ENCODE measurements around the gene RCN2. TPM values are rescaled to one million over a fixed set of nuclear protein-coding genes. Genes with fewer than 3 reads are reported as not detected.

The RCN2 gene
- total RNA-seq, 1 donor, result 7.0 TPM

- DNase-seq (ENCODE audit: low read depth in 2 of 3, low spot score in 2 of 3), result no peak
These were observed 41.1 kb downstream of the RCN2 start for GRCh38 chr15:76972389-76973361.

- DNase-seq (ENCODE audit: low read depth in 2 of 3, low spot score in 2 of 3), result peak in 2 of 3 donors; percentile 71 to 80
These were observed 41.8 kb downstream of the RCN2 start for GRCh38 chr15:76973362-76973743.

- no peak for DNase-seq (ENCODE audit: low read depth in 2 of 3, low spot score in 2 of 3)
These were observed 42.4 kb downstream of the RCN2 start for GRCh38 chr15:76973906-76974305.

GRCh38 chr15:76974456-76975036 lies 43.0 kb downstream of the RCN2 start:
- no peak for DNase-seq (ENCODE audit: low read depth in 2 of 3, low spot score in 2 of 3)

GRCh38 chr15:76976141-76976540 lies 44.6 kb downstream of the RCN2 start:
- no peak for DNase-seq (ENCODE audit: low read depth in 2 of 3, low spot score in 2 of 3)

GRCh38 chr15:76976572-76977270 lies 45.2 kb downstream of the RCN2 start:
- peak in 2 of 3 donors; percentile 29 to 39 for DNase-seq (ENCODE audit: low read depth in 2 of 3, low spot score in 2 of 3)

- no peak for DNase-seq (ENCODE audit: low read depth in 2 of 3, low spot score in 2 of 3)
These were observed 47.2 kb downstream of the RCN2 start for GRCh38 chr15:76978522-76979330.

- no peak for DNase-seq (ENCODE audit: low read depth in 2 of 3, low spot score in 2 of 3)
These were observed 47.9 kb downstream of the RCN2 start for GRCh38 chr15:76979331-76979925.

GRCh38 chr15:76979996-76980520 lies 48.5 kb downstream of the RCN2 start:
- DNase-seq (ENCODE audit: low read depth in 2 of 3, low spot score in 2 of 3), result no peak

- DNase-seq (ENCODE audit: low read depth in 2 of 3, low spot score in 2 of 3), result no peak
These were observed 50.8 kb downstream of the RCN2 start for GRCh38 chr15:76982356-76982755.

- no peak for DNase-seq (ENCODE audit: low read depth in 2 of 3, low spot score in 2 of 3)
These were observed 51.2 kb downstream of the RCN2 start for GRCh38 chr15:76982756-76983155.

GRCh38 chr15:76983590-76984375 lies 52.2 kb downstream of the RCN2 start:
- peak in 1 of 3 donors; percentile 38 for DNase-seq (ENCODE audit: low read depth in 2 of 3, low spot score in 2 of 3)

GRCh38 chr15:76986743-76987142 lies 55.2 kb downstream of the RCN2 start:
- DNase-seq (ENCODE audit: low read depth in 2 of 3, low spot score in 2 of 3), result no peak

- no peak for DNase-seq (ENCODE audit: low read depth in 2 of 3, low spot score in 2 of 3)
These were observed 55.7 kb downstream of the RCN2 start for GRCh38 chr15:76987276-76987675.

GRCh38 chr15:76987896-76988860 lies 56.6 kb downstream of the RCN2 start:
- no peak for DNase-seq (ENCODE audit: low read depth in 2 of 3, low spot score in 2 of 3)

GRCh38 chr15:76988867-76989780 lies 57.6 kb downstream of the RCN2 start:
- DNase-seq (ENCODE audit: low read depth in 2 of 3, low spot score in 2 of 3), result no peak

- no peak for DNase-seq (ENCODE audit: low read depth in 2 of 3, low spot score in 2 of 3)
These were observed 59.5 kb downstream of the RCN2 start for GRCh38 chr15:76991048-76991447.
